Measurements from ENCODE around the gene GLDC. TPM values are rescaled to one million over a fixed set of nuclear protein-coding genes. Genes with fewer than 3 reads are reported as not detected.

The GLDC gene
- total RNA-seq, 2 donors from 2014 or later: not detected

DNA sequence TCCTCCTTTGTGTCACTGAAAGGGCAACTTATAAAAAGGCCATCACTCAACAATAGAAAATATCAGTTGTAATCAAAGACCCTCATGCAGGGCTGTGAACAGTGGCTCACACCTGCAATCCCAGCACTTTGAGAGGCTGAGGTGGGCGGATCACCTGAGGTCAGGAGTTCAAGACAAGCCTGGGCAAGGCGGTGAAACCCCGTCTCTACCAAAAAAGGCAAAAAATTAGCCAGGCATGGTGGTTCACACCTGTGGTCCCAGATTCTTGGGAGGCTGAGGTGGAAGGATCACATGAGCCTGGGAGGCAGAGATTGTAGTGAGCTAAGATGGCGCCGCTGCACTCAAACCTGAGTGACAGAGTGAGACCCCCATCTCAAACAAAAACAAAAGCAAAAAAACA is 24.7 kb downstream of the GLDC start:
- Histone ChIP-seq H3K36me3 (replicated peaks in 1 of 2; ENCODE audit: insufficient read depth in 1 of 2, low read depth in 2 of 2) (no peaks in the 10 kb centered on the region), H3K27me3 (no peaks in the 10 kb centered on the region), H3K27ac (no peak overlapping the region), H3K9me3 (no peaks in the 10 kb centered on the region), H3K4me3 (no peak overlapping the region), H3K4me1 (no peaks in the 10 kb centered on the region)
- 77 to 86% methylated on average over 5 of the region's 5 CpGs for WGBS, 2 donors
- intact Hi-C loops (cut with DNase I): no loop called here
- ATAC-seq (no peak), DNase-seq (no peak)
- TF ChIP-seq, protein P1, sequence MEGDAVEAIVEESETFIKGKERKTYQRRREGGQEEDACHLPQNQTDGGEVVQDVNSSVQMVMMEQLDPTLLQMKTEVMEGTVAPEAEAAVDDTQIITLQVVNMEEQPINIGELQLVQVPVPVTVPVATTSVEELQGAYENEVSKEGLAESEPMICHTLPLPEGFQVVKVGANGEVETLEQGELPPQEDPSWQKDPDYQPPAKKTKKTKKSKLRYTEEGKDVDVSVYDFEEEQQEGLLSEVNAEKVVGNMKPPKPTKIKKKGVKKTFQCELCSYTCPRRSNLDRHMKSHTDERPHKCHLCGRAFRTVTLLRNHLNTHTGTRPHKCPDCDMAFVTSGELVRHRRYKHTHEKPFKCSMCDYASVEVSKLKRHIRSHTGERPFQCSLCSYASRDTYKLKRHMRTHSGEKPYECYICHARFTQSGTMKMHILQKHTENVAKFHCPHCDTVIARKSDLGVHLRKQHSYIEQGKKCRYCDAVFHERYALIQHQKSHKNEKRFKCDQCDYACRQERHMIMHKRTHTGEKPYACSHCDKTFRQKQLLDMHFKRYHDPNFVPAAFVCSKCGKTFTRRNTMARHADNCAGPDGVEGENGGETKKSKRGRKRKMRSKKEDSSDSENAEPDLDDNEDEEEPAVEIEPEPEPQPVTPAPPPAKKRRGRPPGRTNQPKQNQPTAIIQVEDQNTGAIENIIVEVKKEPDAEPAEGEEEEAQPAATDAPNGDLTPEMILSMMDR (IDR thresholded peaks at IDR 0.05): no peak
- no peak for TF ChIP-seq POLR2A (IDR thresholded peaks at IDR 0.05)

- TF ChIP-seq POLR2A (IDR thresholded peaks at IDR 0.05): no peak
- TF ChIP-seq, protein P1 (IDR thresholded peaks at IDR 0.05): no peak
- 79 to 80% methylated on average over 3 of the region's 3 CpGs for WGBS, 2 donors
- Histone ChIP-seq H3K9me3 (no peaks in the 10 kb centered on the region), H3K27ac (no peak overlapping the region), H3K4me1 (no peaks in the 10 kb centered on the region), H3K36me3 (replicated peaks in 1 of 2; ENCODE audit: insufficient read depth in 1 of 2, low read depth in 2 of 2) (no peaks in the 10 kb centered on the region), H3K27me3 (no peaks in the 10 kb centered on the region), H3K4me3 (no peak overlapping the region)
- intact Hi-C loops (cut with DNase I): no loop called here
- ATAC-seq (no peak), DNase-seq (no peak)
These were observed 25.2 kb downstream of the GLDC start for GRCh38 chr9:6620353-6620752.

DNA sequence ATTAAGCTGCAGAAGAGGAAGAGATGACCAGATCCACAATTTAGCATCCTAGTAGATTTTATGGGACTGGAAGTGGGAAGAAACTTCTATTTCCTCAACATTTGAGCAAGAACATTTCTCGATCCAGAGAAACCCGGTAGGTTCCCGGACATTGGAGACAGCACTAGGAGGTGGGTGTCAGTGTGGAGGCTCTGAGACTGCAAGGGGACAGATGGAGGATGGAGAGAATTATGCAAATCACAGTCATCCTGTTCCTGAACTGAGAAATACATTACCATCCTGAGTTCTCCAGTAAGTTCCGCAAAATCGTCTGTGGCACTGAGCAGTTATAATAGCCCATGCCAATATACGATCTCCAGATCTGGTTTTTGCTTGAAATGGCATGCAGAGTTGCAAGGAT is 25.6 kb downstream of the GLDC start:
- no peaks in the 10 kb centered on the region for H3K4me1 ChIP-seq
- H3K9me3 ChIP-seq: no peaks in the 10 kb centered on the region
- H3K36me3 ChIP-seq (replicated peaks in 1 of 2; ENCODE audit: insufficient read depth in 1 of 2, low read depth in 2 of 2): no peaks in the 10 kb centered on the region
- intact Hi-C loops (cut with DNase I): no loop called here
- no peaks in the 10 kb centered on the region for H3K27me3 ChIP-seq
- no peak overlapping the region for H3K27ac ChIP-seq
- TF ChIP-seq POLR2A (IDR thresholded peaks at IDR 0.05): no peak
- TF ChIP-seq, protein P1 (IDR thresholded peaks at IDR 0.05): no peak
- 85 to 91% methylated on average over 6 of the region's 6 CpGs for WGBS, 2 donors
- no peak overlapping the region for H3K4me3 ChIP-seq
- DNase-seq (no peak), ATAC-seq (no peak)

- ATAC-seq (no peak), DNase-seq (no peak)
- intact Hi-C loops (cut with DNase I): no loop called here
- Histone ChIP-seq H3K4me1 (no peaks in the 10 kb centered on the region), H3K27me3 (no peaks in the 10 kb centered on the region), H3K36me3 (replicated peaks in 1 of 2; ENCODE audit: insufficient read depth in 1 of 2, low read depth in 2 of 2) (no peaks in the 10 kb centered on the region), H3K9me3 (no peaks in the 10 kb centered on the region), H3K27ac (no peak overlapping the region), H3K4me3 (no peak overlapping the region)
- WGBS, 2 donors: 57 to 59% methylated on average over 9 of the region's 9 CpGs
- TF ChIP-seq, protein P1 (IDR thresholded peaks at IDR 0.05): no peak
These were observed 28.5 kb downstream of the GLDC start for GRCh38 chr9:6616951-6617602.

DNA sequence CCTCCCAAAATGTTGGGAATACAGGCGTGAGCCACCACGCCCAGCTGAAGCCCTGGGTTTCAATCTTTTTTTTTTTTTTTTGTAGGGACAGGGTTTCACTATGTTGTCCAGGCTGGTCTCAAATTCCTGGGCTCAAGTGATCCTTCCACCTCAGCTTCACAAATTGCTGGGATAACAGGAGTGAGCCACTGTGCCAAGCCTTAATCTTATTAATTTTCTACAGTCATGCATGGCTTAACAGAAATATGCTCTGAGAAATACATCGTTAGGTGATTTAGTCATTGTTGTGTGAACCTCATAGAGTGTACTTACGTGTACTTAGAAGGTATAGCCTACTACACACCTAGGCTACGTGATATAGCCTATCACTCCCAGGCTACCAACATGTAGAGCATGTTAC is 31.0 kb downstream of the GLDC start:
- WGBS, 2 donors: 87 to 93% methylated on average over 5 of the region's 5 CpGs
- no peaks in the 10 kb centered on the region for H3K4me1 ChIP-seq
- H3K4me3 ChIP-seq: no peak overlapping the region
- no peak overlapping the region for H3K27ac ChIP-seq
- intact Hi-C loops (cut with DNase I): no loop called here
- H3K9me3 ChIP-seq: no peaks in the 10 kb centered on the region
- no peaks in the 10 kb centered on the region for H3K36me3 ChIP-seq (replicated peaks in 1 of 2; ENCODE audit: insufficient read depth in 1 of 2, low read depth in 2 of 2)
- TF ChIP-seq, protein P1 (IDR thresholded peaks at IDR 0.05): no peak
- TF ChIP-seq POLR2A (IDR thresholded peaks at IDR 0.05): no peak
- ATAC-seq (no peak), DNase-seq (no peak)
- H3K27me3 ChIP-seq: no peaks in the 10 kb centered on the region

Data from body of pancreas (tissue), 4 donors.